HG02588 (cell line): ENCODE measurements around the gene ARHGEF1.

Source experiments
- ATAC-seq: cut with Tn5 transposase; IDR thresholded peaks from one replicate; pipeline ENCODE4 v1.9.1; 2021; ENCODE audit warnings: mild to moderate bottlenecking, moderate library complexity; ENCODE audit not compliant: unreplicated experiment

Gene ARHGEF1

DNA sequence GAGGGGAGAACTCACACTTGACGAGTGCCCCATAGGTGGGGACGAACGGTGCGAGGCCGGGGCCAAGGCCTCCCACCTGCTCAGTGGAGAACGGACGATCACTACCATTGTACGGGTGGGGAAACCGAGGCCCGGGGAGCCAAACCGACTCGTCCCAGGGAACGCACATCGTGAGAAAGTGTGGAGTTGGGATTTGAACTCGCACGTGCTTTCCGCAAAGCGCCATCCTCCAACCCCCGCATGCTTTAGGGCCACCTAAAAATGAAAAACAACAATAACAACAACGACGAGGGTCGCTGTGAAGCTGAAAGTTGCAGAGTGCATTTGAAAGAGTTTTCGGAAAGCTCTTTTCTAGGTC is 458 bp downstream of the ARHGEF1 start:
- ATAC-seq, result no peak

DNA sequence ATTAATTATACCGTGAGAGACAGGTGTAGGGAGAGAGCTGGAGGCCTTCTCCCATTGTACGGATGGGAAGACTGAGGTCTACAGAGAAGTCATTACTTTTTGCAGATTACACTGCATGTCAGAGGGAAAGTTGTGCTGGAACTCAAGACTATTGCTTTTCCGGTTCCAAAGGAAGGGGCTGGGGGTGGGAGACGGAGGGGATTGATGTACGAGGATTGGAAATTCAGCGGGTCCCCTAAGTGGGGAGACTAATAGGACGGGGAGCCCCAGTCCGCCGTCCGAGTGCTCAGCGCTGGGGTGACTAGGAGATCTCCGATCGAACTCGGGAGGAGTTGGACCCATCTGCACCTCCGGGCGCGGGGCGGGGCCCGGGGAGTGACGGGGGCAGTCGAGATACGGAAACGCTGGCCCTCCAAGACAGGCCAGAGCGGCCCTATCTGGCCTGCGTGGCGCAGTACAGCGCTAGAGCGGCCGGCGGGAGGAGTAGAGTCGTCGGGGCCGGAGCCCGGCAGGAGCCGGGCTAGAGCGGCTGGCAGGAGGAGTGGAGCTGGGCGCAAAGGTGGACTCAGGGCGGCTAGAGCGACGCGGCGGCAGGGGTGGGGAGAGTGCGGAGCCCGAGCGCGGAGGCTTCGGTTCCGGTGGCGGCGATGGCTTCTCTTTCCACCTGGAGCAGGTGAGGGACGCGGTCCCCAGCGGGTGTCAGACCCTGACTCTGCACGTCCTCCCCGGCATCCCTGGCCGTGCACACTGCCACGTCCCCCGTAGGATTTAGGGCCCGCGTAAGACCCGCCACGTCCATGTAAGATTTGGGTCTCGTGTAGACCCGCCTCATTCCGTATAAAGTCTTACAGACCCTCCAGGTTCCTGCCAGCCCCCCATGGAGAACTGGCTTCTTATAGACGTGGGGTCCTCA is 1.1 kb downstream of the ARHGEF1 start:
- peak; percentile 79 for ATAC-seq

DNA sequence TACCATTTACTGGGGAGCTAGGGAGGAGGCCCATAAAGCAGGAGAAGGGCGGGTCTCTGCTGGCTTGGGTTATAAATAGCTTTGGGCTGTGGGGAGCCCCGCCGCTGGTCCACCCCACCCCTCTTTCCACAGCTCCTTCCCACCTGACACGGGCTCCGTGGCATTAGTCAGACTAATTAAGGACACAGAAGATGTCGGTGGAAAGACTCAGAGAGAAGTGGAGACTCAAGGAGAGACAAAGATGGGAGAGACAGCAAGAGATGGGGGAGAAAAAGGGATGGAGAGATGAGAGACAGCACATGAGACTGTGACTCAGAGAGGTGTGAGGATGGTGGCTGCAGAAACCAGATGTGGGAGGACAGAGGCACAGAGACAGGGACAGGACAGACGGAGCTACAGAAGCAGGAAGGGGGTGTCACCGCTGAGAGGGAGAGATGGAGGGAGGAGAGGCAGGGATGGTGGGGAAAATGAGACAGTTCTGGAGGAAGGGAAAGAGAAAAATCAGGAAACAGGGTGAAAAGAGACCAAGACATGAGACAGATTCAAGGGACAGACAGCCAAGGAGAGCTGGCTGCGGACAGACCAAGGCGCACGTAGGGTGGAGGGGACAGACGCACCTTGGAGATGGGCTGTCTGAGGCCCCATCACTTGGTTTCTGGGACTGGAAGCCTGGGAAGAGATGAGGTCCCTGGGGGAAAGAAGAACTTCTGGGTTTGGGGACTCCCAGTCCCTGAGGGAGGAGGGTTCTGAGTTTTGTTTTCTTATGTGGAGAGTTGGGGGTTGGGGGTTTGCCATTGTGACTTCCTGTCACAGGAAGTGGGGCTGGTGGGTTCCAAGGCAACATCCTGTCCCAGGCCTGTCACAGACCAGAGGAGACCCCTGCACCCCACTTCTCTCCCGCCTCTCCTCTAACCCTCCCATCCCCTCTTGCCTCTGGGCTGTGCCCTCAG is 4.1 kb downstream of the ARHGEF1 start:
- ATAC-seq, result no peak

DNA sequence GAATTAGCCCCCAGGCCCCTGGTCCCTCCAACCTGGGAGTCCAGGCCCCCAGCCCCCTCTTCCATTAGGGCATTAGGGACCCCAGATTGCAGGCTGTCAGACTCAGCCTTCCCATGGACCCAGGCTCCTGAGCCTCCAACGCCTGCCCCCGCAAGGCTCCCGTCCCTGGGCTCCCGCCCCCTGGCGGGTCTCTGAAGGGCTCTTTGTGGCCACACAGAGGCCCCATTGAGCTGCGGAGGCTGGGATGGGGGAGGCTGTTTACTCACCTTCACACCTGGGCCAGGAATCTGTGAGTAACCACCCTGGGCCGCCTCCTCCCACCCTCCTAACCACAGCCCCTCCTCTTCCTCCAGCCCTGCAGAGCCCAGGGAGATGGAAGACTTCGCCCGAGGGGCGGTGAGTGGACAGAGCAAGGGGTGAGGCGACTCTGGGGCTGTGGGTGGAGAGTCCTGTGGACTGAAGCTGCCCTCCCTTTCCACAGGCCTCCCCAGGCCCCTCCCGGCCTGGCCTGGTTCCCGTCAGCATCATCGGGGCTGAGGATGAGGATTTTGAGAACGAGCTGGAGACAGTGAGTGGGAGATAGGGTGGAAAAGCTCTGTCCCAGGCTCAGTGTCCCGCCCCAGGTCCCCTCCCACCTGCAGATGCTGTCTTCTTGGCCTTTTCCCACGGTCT is 4.9 kb downstream of the ARHGEF1 start:
- ATAC-seq, result no peak

- no peak for ATAC-seq
Measured at GRCh38 chr19:41888926-41889325, 5.9 kb downstream of the ARHGEF1 start.

DNA sequence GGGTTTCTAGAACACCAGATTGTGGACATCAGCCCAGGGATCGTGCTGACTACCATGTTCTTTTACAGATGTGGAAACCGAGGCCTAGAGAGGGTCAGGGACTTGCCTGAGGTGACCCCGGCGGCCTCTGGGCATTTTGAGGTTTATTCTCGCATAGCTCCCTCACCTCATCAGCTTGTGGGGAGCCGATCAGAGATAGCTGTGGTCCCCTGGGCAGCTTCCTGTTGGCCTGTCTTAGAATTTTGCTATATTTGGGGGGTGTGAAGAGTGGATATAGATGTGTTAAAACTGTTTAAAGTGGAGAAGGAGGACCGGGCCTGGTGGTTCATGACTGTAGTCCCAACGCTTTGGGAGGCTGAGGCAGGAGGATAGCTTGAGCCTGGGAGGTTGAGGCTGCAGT is 6.9 kb downstream of the ARHGEF1 start:
- ATAC-seq, result no peak

- ATAC-seq, result no peak
Measured at GRCh38 chr19:41890936-41891335, 8.0 kb downstream of the ARHGEF1 start.

DNA sequence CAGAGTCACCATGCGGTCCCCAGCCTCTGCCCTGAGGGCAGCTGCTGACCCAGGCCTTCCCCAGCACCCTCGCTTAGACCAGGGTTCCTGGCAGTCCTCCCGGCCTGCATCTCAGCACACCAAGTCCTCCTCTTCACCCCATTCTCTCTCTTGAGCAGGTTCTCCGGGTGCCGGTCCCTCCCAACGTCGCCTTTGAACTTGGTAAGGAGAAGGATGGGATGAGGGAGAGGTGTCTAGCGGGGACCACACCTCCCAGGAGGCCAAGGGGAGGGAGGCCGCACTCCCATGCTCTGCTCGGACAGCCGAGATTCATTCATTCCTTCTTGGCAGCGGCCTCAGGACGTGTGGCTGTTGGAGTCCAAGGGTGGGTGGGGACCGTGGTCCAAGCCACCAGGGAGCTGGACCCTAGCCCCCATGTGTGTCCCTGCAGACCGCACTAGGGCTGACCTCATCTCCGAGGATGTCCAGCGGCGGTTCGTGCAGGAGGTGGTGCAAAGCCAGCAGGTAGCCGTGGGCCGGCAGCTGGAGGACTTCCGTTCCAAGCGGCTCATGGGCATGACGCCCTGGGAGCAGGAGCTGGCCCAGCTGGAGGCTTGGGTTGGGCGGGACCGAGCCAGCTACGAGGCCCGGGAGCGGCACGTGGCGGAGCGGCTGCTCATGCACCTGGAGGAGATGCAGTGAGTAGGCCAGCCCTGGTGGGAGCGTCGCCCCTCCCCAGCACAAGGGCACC is 9.4 kb downstream of the ARHGEF1 start:
- ATAC-seq, result no peak

GRCh38 chr19:41893899-41894298 is 10.9 kb downstream of the ARHGEF1 start:
- ATAC-seq, result no peak

DNA sequence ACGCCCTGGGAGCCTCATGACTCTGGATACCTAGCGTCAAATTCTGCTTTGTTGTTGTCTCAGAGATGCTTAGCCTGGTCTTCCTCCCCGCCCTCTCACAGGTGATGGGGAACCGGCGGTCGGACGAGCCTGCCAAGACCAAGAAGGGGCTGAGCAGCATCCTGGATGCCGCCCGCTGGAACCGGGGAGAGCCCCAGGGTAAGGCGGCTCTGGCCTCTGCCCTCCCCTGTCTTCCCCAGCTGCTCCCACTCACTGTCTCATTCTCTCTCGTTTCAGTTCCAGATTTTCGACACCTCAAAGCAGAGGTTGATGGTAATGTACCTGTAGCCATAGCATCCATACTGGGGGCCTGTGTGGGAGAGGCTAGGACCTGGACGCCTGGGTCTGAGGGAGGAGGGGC is 11.4 kb downstream of the ARHGEF1 start:
- ATAC-seq, result no peak

DNA sequence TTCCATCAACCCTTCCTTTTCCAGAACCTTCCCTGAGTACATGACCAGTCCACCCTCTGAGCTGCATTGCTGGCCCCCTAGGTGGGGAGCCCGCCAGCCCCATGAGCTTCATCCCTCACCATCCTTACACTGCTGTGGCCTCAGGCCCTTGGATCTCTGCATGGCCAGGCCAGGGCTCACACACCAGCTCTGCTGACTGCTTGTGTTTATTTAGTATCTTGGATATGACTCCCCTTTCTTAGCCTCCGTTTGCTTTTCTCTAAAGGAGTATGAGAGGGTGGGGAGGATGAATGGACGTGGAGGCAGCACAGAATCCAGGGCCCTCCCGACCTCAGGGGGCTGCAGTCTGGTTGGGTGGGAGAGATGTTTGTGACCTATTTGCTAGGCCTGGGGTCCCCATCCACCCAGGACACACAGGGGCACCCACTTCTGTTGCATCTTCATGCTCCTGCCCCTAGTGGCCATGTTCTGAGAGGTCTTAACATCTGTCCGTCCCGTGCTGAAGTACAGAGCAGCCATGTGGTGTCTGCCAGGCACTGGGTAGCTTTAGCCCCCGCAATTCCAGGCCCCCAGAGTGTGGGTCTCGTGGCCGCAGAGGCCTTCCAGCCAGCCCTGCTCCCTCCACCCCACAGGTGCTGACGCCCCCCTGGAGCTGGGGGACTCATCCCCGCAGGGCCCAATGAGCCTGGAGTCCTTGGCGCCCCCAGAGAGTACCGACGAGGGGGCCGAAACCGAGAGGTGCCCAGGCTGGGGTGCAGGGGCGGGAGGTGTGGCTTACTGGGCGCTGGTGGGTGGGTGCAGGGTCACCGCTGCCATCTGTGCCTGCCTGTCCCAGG is 13.0 kb downstream of the ARHGEF1 start:
- no peak for ATAC-seq

GRCh38 chr19:41896581-41896942 is 13.6 kb downstream of the ARHGEF1 start:
- no peak for ATAC-seq

DNA sequence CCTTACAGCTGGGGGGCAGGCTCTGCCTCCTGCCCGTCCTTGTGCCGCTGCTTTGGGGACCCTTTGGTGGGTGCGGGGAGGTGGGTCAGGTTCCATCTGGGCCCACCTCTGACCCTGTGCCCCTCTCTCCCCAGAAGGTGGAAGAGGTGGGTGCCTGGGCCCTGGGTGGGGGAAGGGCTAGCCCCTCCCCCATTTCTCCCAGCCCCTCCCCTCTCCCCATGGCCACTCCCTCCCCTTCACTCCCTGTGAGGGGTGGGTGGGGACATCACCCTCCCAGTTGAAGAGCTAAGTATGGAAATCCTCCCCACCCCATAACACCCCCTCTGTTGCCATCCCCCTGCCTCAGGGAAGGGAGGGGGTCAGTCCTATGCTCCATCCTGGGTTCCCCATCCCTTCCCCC is 14.2 kb downstream of the ARHGEF1 start:
- no peak for ATAC-seq

DNA sequence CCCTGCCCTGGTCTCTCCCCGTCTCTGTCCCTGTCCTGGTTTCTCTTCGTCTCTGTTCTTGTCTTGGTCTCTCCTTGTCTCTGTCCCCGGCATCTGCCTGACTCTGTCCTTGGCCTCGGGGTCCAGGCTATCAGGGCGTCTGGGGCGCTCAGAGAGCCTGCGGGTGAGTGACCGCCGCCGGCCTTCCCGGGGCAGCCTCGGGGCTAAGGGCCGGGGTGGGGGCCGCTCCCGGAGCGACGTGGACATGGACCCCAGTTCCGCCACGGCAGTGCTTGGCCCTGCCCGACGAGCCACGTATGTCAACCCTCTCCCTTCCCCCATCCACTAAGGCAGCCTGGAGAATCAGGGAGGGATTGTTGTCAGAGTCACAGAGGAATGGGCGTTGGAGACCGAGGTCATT is 14.8 kb downstream of the ARHGEF1 start:
- ATAC-seq, result no peak

DNA sequence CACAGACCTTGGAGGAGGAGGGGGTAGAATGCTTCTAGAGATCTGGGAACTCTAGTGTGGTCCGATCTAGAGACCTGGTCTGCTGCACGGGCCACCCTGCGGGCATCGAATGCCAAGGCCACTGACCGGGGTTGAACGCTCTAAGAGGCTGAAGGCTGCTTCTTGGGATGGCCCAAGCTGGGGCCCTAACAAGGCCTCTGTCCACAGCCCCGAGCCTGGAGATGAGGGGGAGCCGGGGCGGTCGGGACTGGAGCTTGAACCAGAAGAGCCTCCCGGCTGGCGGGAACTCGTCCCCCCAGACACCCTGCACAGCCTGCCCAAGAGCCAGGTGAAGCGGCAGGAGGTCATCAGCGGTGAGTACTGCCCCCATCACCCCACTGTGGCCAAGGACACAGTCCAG is 15.3 kb downstream of the ARHGEF1 start:
- no peak for ATAC-seq

DNA sequence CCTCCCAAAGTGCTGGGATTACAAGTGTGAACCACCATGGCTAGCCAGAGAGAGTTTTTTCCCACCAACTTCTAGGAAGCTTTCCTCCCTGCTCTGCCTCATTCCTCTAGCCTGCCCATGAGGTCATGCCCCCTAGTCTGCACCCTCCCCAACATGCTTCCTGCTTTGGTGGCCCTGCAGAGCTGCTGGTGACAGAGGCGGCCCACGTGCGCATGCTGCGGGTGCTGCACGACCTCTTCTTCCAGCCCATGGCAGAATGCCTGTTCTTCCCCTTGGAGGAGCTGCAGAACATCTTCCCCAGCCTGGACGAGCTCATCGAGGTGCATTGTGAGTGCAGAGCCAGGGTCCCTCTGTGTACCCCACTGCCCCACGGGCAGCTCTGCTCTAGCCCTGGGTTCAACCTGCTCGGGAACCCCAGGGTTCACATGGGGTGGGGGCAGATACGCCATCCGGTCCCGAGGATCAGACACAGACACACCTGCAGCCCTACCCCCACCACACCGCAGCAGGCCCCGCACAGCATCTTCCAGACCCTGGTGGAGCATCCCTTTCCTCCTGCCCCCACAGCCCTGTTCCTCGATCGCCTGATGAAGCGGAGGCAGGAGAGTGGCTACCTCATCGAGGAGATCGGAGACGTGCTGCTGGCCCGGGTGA is 18.9 kb downstream of the ARHGEF1 start:
- ATAC-seq, result no peak

GRCh38 chr19:41902594-41902993 is 19.6 kb downstream of the ARHGEF1 start:
- no peak for ATAC-seq

DNA sequence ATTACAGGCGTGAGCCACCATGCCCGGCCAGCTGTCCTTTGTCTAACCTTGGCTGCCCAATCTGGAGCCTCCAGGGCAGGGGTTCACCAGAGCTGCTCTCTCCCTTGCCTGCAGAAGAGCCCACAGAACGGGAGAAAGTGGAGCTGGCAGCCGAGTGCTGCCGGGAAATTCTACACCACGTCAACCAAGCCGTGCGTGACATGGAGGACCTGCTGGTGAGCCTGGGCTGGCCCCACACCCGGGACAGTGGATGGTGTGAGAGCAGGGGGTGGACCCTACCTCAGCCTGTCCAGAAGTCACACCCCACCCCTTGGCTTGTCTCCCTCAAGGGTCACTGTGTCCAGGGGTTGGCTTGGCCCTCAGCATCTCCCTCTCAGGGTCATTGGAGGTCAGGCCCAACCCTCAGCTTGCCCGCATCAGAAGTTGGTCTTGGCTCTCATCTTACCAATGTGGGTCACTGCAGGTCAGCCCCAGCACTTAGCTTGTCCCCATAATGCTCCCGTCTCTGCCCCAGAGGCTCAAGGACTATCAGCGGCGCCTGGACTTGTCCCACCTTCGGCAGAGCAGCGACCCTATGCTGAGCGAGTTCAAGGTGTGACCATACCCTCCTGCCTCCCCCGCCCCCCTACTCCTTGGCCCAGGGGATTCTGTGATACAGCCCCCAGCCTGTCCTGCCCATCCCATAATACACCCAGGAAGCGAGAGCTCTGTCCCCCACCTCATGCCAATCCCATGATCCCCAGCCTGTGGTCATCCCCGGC is 20.4 kb downstream of the ARHGEF1 start:
- ATAC-seq, result no peak
